IMR-90 (cell line): ENCODE data around the gene TTC28. TPM values are rescaled to one million over a fixed set of nuclear protein-coding genes. Genes with fewer than 3 reads are reported as not detected.

Experiments used
- ATAC-seq: fragments of 200-7000 bp; cut with Tn5 transposase; 2 replicates; pipeline ENCODE4 v1.9.1; 2020; ENCODE audit warnings: low read depth, mild to moderate bottlenecking, moderate library complexity
- BruUV-seq: library from RNA; stranded (reverse); fragments of 400-500 nt; replicated peaks from 2 replicates; lab custom pipeline; 2021; lab: Mats Ljungman, UMichigan
- CTCF ChIA-PET: fragments of 300-600 bp; formaldehyde crosslinking; extraction: SDS; loops from one replicate; lab custom pipeline; 2021; ENCODE audit warnings: antibody characterized with exemption; lab: Yijun Ruan, JAX
- POLR2A ChIA-PET: fragments of 300-600 bp; sonication (Branson Sonifier 250); formaldehyde crosslinking; loops from one replicate; lab custom pipeline; 2022; ENCODE audit warnings: antibody characterized with exemption; ENCODE audit not compliant: unreplicated experiment; lab: Charles Lee
- DNase-seq: peaks from one replicate; pipeline ENCODE4 v3.0.0; 2013
- H2AFZ ChIP-seq: replicated peaks from 2 replicates; pipeline ENCODE3; 2013; ENCODE audit warnings: low read length, mild to moderate bottlenecking; ENCODE audit not compliant: poor library complexity
- H2AK5ac ChIP-seq: 2 replicates; pipeline ENCODE4 v1.6.1; 2013; ENCODE audit warnings: low read depth, low read length, inconsistent platforms
- H2AK9ac ChIP-seq: replicated peaks from 2 replicates; pipeline ENCODE3; 2013; ENCODE audit warnings: mild to moderate bottlenecking, low read depth, low read length, moderate library complexity; ENCODE audit not compliant: poor library complexity
- H2BK120ac ChIP-seq: 2 replicates; pipeline ENCODE4 v1.6.1; 2013; ENCODE audit warnings: low read depth, low read length, inconsistent platforms
- H2BK15ac ChIP-seq: 3 replicates; pipeline ENCODE4 v1.6.1; 2013; ENCODE audit warnings: low read depth, low read length, inconsistent platforms
- H2BK20ac ChIP-seq: 2 replicates; pipeline ENCODE4 v1.6.1; 2013; ENCODE audit warnings: low read depth, mild to moderate bottlenecking, inconsistent platforms, low read length, moderate library complexity
- H2BK5ac ChIP-seq: 2 replicates; pipeline ENCODE4 v1.6.1; 2013; ENCODE audit warnings: mild to moderate bottlenecking, low read depth, low read length, inconsistent platforms; ENCODE audit not compliant: poor library complexity, severe bottlenecking
- H3K14ac ChIP-seq: replicated peaks from 2 replicates; pipeline ENCODE4 v1.6.1; 2013; ENCODE audit warnings: low read depth, low read length, inconsistent platforms
- H3K18ac ChIP-seq: 2 replicates; pipeline ENCODE4 v1.6.1; 2013; ENCODE audit warnings: low read depth, low read length, control low read depth
- H3K23ac ChIP-seq: 2 replicates; pipeline ENCODE4 v1.6.1; 2013; ENCODE audit warnings: low read depth, low read length, inconsistent platforms
- H3K27ac ChIP-seq: 2 replicates; pipeline ENCODE4 v1.5.1; 2013; ENCODE audit warnings: mild to moderate bottlenecking, control low read depth, low read length; ENCODE audit not compliant: insufficient read depth
- H3K27me3 ChIP-seq: 2 replicates; pipeline ENCODE4 v1.6.1; 2013; ENCODE audit warnings: low read length; ENCODE audit not compliant: control insufficient read depth, insufficient read depth
- H3K36me3 ChIP-seq: 2 replicates; pipeline ENCODE4 v1.6.1; 2013; ENCODE audit warnings: low read length, mixed read lengths; ENCODE audit not compliant: control insufficient read depth, insufficient read depth
- H3K4ac ChIP-seq: 2 replicates; pipeline ENCODE4 v1.6.1; 2013; ENCODE audit warnings: low read depth, low read length, inconsistent platforms
- H3K4me1 ChIP-seq: 2 replicates; pipeline ENCODE4 v1.6.1; 2013; ENCODE audit warnings: low read length, mixed read lengths; ENCODE audit not compliant: control insufficient read depth, insufficient read depth
- H3K4me2 ChIP-seq: 2 replicates; pipeline ENCODE4 v1.6.1; 2013; ENCODE audit warnings: low read depth, mild to moderate bottlenecking, control low read depth, low read length, moderate library complexity
- H3K4me3 ChIP-seq: 2 replicates; pipeline ENCODE4 v1.5.1; 2013; ENCODE audit warnings: low read depth, mild to moderate bottlenecking, control low read depth, low read length, moderate library complexity; ENCODE audit not compliant: insufficient read depth
- H3K56ac ChIP-seq: 2 replicates; pipeline ENCODE4 v1.6.1; 2013; ENCODE audit warnings: low read length, inconsistent platforms; ENCODE audit not compliant: insufficient read depth; ENCODE audit errors: extremely low read depth
- H3K79me1 ChIP-seq, 2 experiments: 2 replicates each; pipeline ENCODE4 v1.6.1; 2013; ENCODE audit warnings: low read length in 2 of 2, inconsistent platforms in 1 of 2, low read depth in 1 of 2
- H3K9ac ChIP-seq: 2 replicates; pipeline ENCODE4 v1.6.1; 2013; ENCODE audit warnings: low read depth, low read length, control low read depth
- H3K9me1 ChIP-seq: 2 replicates; pipeline ENCODE4 v1.6.1; 2013; ENCODE audit warnings: low read length, inconsistent platforms; ENCODE audit not compliant: insufficient read depth
- H3K9me3 ChIP-seq: 2 replicates; pipeline ENCODE4 v1.6.1; 2013; ENCODE audit warnings: low read length; ENCODE audit not compliant: control insufficient read depth, insufficient read depth
- H4K20me1 ChIP-seq: 2 replicates; pipeline ENCODE4 v1.6.1; 2013; ENCODE audit warnings: low read length, inconsistent platforms; ENCODE audit not compliant: insufficient read depth
- H4K5ac ChIP-seq: 2 replicates; pipeline ENCODE4 v1.6.1; 2013; ENCODE audit warnings: mild to moderate bottlenecking, low read depth, low read length, control low read depth
- H4K8ac ChIP-seq, 2 experiments: 2 replicates each; pipeline ENCODE4 v1.6.1; 2013; ENCODE audit warnings: low read depth in 2 of 2, low read length in 2 of 2, control low read depth in 1 of 2, inconsistent platforms in 1 of 2
- H4K91ac ChIP-seq: 2 replicates; pipeline ENCODE4 v1.6.1; 2013; ENCODE audit warnings: low read depth, low read length, inconsistent platforms; ENCODE audit not compliant: insufficient read depth
- MAZ ChIP-seq: IDR thresholded peaks from 2 replicates; pipeline ENCODE4 v1.6.1; 2012; ENCODE audit warnings: low read depth, mild to moderate bottlenecking, low read length, improper control_type of control experiment, moderate library complexity, borderline replicate concordance
- RFX5 ChIP-seq: IDR thresholded peaks from 2 replicates; pipeline ENCODE4 v1.8.0; 2012; ENCODE audit warnings: low read depth, mild to moderate bottlenecking, low read length, moderate library complexity
- WGBS, 2 experiments: methylation state at CpG; one replicate each; pipeline versions ENCODE4 v1.1.5 to v1.1.7; 2013; ENCODE audit warnings: missing lambda C conversion rate in 2 of 2; ENCODE audit not compliant: insufficient read length in 1 of 2; ENCODE audit errors: extremely low coverage in 2 of 2; 5-methylcytosine and 5-hydroxymethylcytosine counted together
- dilution Hi-C: fragments of 300-500 bp; cut with HindIII; formaldehyde crosslinking; loops from one replicate; pipeline ENCODE4 v1.14.3; 2018; ENCODE audit warnings: low sequenced_read_pairs; ENCODE audit not compliant: unreplicated experiment
- in situ Hi-C: fragments of 300-500 bp; cut with MboI; formaldehyde crosslinking; loops from 3 replicates; pipeline ENCODE4 v1.14.3; 2019; ENCODE audit warnings: low sequenced_read_pairs, inconsistent platforms, mixed read lengths
- intact Hi-C: fragments of 100-400 bp; cut with micrococcal nuclease; formaldehyde crosslinking; loops from 2 replicates; pipeline ENCODE4 v1.10.0; 2022
- polyA plus RNA-seq, 3 experiments: library from polyadenylated mRNA; depleted of rRNA; stranded (reverse); fragments of >200 nt; gene quantifications; 2 replicates each; pipeline ENCODE4 v1.2.3, GENCODE V29; 2012; ENCODE audit warnings: low replicate concordance in 1 of 3
- total RNA-seq: library from RNA; depleted of rRNA; stranded (reverse); fragments of >200 nt; gene quantifications from 2 replicates; pipeline ENCODE4 v1.2.3, GENCODE V29; 2012

Gene TTC28
- total and polyA plus RNA-seq, 2 of the 4 experiments (the other 2 are of a cell fraction): 5.6 to 13.3 TPM

DNA sequence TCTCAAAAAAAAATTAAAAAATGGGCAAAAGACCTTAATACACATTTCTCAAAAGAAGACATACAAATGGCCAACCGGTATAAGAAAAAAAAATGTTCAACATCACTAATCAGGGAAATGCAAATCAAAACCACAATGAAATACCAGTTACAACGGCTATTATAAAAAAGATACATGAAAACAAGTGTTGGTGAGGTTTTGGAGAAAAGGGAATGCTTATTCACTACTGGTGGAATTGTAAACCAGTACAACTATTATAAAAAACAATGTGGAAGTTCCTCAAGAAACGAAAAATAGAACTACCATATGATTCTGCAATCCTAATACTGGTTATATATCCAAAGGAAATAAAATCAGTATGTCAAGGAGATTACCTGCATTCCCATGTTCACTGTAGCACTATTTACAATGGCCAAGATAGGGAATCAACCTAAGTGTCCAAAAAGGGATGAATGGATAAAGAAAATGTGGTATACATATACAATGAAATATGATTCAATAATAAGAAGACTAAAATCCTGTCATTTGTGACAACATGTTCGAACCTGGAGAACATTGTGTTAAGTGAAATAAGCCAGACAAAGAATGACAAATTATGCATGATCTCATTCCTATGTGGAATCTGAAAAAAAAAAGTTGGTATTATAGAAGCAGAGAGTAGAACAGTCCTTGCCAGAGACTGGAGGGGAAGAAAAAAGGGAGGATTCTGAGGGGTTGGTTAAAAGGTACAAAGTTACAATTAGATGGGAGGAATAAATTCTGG lies 503.7 kb downstream of the TTC28 start:
- TF ChIP-seq RFX5 (no peak), MAZ (no peak)
- DNase-seq (no peak), ATAC-seq (no peak)
- H4K5ac ChIP-seq: no peak overlapping the region
- no peak overlapping the region for H2AK5ac ChIP-seq
- H3K56ac ChIP-seq: no peak overlapping the region
- in situ Hi-C loops (no loop called here), dilution Hi-C loops (no loop called here), intact Hi-C loops (no loop called here)
- H3K4ac ChIP-seq: no peak overlapping the region
- no peak overlapping the region for H2BK5ac ChIP-seq
- H3K27me3 ChIP-seq: no peaks in the 10 kb centered on the region
- no peak overlapping the region for H3K27ac ChIP-seq
- H2BK20ac ChIP-seq: no peak overlapping the region
- peaks cover 4 to 7% of the 10 kb centered on the region in 2 experiments; a peak in 2 of 4 replicates for H3K79me1 ChIP-seq
- no peaks in the 10 kb centered on the region; the same call in 1 of the 2 replicates for H4K20me1 ChIP-seq
- H3K9me3 ChIP-seq: no peaks in the 10 kb centered on the region
- no CpG with 5 or more reads among the region's 4 CpGs for WGBS, 2 experiments
- no peak overlapping the region for H3K14ac ChIP-seq
- H4K91ac ChIP-seq: no peak overlapping the region
- no peak overlapping the region for H2BK15ac ChIP-seq
- no peak overlapping the region for H3K4me3 ChIP-seq
- no peaks in the 10 kb centered on the region for H3K4me1 ChIP-seq
- no TSS peak for BruUV-seq
- peaks cover 5% of the 10 kb centered on the region; the same call in 1 of the 2 replicates for H3K9me1 ChIP-seq
- no peak overlapping the region for H3K23ac ChIP-seq
- H3K18ac ChIP-seq: no peak overlapping the region
- no peak overlapping the region for H2AFZ ChIP-seq
- no peak overlapping the region for H3K9ac ChIP-seq
- H3K4me2 ChIP-seq: no peak overlapping the region
- no peak overlapping the region for H2AK9ac ChIP-seq
- ChIA-PET POLR2A (no interaction called here), CTCF (no interaction called here)
- H2BK120ac ChIP-seq: no peak overlapping the region
- H4K8ac ChIP-seq: no peak overlapping the region
- no peaks in the 10 kb centered on the region for H3K36me3 ChIP-seq
